ENCODE measurements around the gene MBP.

Gene MBP

DNA sequence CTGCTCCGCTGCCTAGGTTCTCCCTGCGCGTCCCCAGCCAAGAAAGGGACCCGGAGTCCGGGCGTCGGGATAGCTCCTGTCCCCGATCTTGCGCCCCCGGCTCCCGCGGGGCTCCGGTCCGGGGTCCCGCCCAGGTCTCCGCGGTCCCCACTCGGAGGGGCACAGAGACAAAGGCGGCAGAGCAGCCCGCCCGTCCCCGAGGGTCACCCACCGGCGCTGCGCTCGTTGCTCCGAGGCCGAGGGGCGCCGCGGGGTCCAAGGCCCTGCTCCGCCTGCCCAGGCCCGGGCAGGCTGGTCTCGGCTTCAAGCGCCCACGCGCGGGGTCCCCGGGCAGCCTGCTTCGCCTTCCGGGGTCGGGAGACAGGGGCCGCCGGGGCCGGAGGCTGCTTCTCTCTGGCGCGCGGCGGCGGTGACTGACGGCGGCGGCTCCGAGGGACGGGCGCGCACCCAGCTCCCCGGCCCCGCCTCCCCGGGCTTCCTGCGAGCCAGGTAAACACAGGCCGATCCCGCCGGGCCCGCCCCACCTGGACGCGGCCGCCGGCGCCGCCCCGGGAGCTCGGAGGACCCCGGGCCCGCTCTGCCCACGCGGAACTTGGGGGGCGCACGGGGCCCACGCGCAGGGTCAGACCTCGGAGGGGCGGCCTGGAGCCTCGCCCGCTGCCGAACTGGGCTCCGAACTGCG lies at the start of gene MBP:
MBP (minus strand) TSS at position 415 of the 682 bp plus-strand sequence. CDS start 27,522 bp downstream, outside the sequence.
- Mint-ChIP-seq H3K27me3 (ENCODE audit: low read depth, poor library complexity) (peaks cover 83% of the 10 kb centered on the region), H3K4me1 (peaks cover 18% of the 10 kb centered on the region), H3K9me3 (peaks cover 4% of the 10 kb centered on the region), H3K4me3 (peak within 1 kb of the TSS; percentile 81), H3K36me3 (ENCODE audit: low read depth) (no peaks in the 10 kb centered on the region), H3K27ac (no peak within 1 kb of the TSS)
- TF ChIP-seq, protein P1, sequence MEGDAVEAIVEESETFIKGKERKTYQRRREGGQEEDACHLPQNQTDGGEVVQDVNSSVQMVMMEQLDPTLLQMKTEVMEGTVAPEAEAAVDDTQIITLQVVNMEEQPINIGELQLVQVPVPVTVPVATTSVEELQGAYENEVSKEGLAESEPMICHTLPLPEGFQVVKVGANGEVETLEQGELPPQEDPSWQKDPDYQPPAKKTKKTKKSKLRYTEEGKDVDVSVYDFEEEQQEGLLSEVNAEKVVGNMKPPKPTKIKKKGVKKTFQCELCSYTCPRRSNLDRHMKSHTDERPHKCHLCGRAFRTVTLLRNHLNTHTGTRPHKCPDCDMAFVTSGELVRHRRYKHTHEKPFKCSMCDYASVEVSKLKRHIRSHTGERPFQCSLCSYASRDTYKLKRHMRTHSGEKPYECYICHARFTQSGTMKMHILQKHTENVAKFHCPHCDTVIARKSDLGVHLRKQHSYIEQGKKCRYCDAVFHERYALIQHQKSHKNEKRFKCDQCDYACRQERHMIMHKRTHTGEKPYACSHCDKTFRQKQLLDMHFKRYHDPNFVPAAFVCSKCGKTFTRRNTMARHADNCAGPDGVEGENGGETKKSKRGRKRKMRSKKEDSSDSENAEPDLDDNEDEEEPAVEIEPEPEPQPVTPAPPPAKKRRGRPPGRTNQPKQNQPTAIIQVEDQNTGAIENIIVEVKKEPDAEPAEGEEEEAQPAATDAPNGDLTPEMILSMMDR (IDR thresholded peaks at IDR 0.05) = no peak
- DNase-seq = peak; percentile 67

DNA sequence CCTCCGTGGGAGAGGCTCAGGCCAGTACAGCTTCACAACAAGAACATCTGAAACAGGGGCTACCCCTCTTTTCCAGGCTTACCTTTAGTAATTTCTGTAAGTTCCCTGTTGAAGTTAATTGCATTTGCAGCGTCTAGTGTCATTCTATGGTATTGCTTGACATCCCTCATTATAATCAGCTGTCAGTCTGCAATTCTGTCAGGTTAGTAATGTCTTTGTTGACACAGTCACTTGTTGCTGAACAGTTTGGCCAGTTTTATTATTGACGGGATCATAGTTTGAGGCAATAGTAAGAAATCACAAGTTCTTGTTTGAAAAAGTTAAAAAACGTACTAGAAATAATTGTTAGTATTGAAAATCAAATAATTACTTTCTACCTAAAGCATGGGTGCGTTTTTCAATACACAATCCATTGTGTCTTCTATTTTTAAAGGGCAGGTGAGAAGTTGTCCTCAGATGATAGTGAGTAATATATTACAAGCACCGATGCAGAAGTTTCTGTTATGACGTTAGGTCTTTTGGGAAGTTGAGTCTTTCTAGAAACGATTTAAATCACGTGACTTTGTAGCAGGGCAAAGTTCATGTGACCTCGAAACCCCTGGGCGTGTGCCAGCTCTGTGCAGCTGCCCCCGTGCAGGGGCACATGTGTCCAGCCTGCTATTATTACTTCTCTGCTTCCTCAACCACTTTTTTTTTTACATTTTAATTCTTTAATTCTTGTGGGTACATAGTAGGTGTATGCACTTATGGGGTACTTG lies 49.5 kb upstream of the MBP start:
- no peak for DNase-seq
- Mint-ChIP-seq H3K27me3 (ENCODE audit: low read depth, poor library complexity) (peaks cover 19% of the 10 kb centered on the region), H3K9me3 (peaks cover 23% of the 10 kb centered on the region), H3K4me1 (no peaks in the 10 kb centered on the region), H3K4me3 (no peak overlapping the region), H3K36me3 (ENCODE audit: low read depth) (no peaks in the 10 kb centered on the region), H3K27ac (no peak overlapping the region)
- TF ChIP-seq, protein P1 (IDR thresholded peaks at IDR 0.05) = no peak

GRCh38 chr18:77178559-77178958 lies 46.0 kb upstream of the MBP start:
- DNase-seq = no peak
- TF ChIP-seq, protein P1 (IDR thresholded peaks at IDR 0.05) = no peak
- H3K27ac Mint-ChIP-seq = no peak overlapping the region
- H3K36me3 Mint-ChIP-seq (ENCODE audit: low read depth) = no peaks in the 10 kb centered on the region
- no peak overlapping the region for H3K4me3 Mint-ChIP-seq
- H3K27me3 Mint-ChIP-seq (ENCODE audit: low read depth, poor library complexity) = peaks cover 11% of the 10 kb centered on the region
- H3K4me1 Mint-ChIP-seq = no peaks in the 10 kb centered on the region
- H3K9me3 Mint-ChIP-seq = no peaks in the 10 kb centered on the region

- Mint-ChIP-seq H3K4me1 (no peaks in the 10 kb centered on the region), H3K4me3 (no peak overlapping the region), H3K27me3 (ENCODE audit: low read depth, poor library complexity) (peaks cover 4% of the 10 kb centered on the region), H3K36me3 (ENCODE audit: low read depth) (no peaks in the 10 kb centered on the region), H3K27ac (no peak overlapping the region), H3K9me3 (no peaks in the 10 kb centered on the region)
- TF ChIP-seq, protein P1 (IDR thresholded peaks at IDR 0.05) = no peak
- DNase-seq = no peak
Measured at GRCh38 chr18:77177009-77177408, 44.4 kb upstream of the MBP start.

GRCh38 chr18:77173275-77174030 lies 40.9 kb upstream of the MBP start:
- peaks cover 12% of the 10 kb centered on the region for H3K4me1 Mint-ChIP-seq
- H3K27ac Mint-ChIP-seq = no peak overlapping the region
- TF ChIP-seq, protein P1 (IDR thresholded peaks at IDR 0.05) = no peak
- no peaks in the 10 kb centered on the region for H3K36me3 Mint-ChIP-seq (ENCODE audit: low read depth)
- H3K27me3 Mint-ChIP-seq (ENCODE audit: low read depth, poor library complexity) = peaks cover under 1% of the 10 kb centered on the region
- DNase-seq = no peak
- H3K4me3 Mint-ChIP-seq = no peak overlapping the region
- H3K9me3 Mint-ChIP-seq = no peaks in the 10 kb centered on the region
